Hematopoietic multipotent progenitor cell treated with erythropoietin and hydrocortisone succinate and interleukin-3 and kit ligand, for 8 days (in vitro differentiated cells): ENCODE measurements around the gene XRCC4.
"Not testable (repeated sequence)": the region's sequence is repeated elsewhere in the genome, so short reads cannot be mapped to it uniquely, and the experiment has no call there.

Experiments used
- DNase-seq: peaks from one replicate; pipeline ENCODE4 v3.0.0-alpha.2; 2015

XRCC4 gene

DNA sequence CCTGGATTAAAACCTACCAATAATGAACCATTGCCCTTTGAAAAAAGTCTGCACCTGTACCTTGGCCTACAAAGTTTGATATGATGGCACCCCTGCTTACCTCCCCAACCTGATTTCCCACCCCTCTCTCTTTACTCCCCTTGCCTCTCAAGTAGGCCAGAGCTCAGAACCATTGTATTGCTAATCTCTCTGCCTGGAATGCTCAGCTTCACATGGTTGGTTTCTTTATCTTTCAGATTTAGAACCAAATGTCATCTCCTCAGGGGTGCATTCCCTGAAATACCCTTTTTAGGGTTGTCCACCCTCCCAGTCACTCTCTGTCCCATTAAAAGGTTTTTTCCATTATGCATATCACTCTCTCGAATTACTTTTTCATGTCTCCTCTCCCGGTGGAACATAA, 277.6 kb downstream of the XRCC4 start:
- DNase-seq = no peak

DNA sequence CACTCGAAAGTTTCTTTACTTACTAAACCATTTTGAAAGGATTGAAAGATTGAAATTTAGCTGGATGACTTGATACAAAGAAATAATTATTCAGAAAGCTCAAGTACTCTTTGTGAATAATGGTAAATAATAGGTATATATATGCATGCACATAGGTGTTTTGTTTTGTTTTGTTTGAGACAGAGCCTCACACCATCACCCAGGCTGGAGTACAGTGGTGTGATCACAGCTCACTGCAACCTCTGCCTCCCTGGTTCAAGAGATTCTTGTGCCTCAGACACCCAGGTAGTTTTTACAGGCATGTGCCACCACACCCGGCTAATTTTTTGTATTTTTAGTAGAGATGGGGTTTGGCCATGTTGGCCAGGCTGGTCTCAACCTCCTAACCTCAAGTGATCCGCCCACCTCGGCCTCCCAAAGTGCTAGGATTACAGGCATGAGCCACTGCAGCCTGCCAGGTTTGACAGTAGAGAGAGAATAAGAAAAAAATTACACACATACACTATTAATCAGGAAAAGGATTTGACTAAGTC, 278.2 kb downstream of the XRCC4 start:
- not testable (repeated sequence) for DNase-seq

DNA sequence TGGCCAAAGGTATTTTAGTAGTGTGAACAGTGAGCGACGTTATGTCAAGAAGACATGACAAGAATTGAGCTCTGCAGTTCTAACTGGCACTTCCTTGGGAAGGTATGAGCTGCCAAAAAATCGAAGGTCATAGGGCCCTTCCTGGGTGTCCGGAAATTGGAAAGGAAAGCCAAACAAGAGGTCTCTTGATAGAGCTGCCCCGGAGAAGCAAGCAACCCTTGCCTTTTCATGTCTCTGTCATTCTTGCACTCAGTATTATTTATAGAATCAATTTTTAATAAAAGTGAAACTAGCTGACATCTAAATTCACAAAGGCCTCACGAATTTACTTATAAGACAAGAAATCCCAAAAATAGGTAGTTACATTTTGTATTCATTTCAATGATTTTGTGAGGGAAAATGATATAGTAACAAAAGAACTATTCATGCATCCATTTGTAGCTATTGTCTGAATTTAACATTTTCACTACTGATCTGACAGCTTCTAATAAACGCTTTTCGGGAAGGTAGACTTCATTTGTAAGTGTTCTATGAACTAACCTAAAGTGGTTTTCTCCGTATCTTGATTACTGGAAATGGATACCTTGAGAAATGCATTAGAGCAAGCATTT, 280.4 kb downstream of the XRCC4 start:
- DNase-seq = no peak

- no peak for DNase-seq
These were observed 283.2 kb downstream of the XRCC4 start for GRCh38 chr5:83360573-83360972.

GRCh38 chr5:83362526-83362925, 285.2 kb downstream of the XRCC4 start:
- no peak for DNase-seq

DNA sequence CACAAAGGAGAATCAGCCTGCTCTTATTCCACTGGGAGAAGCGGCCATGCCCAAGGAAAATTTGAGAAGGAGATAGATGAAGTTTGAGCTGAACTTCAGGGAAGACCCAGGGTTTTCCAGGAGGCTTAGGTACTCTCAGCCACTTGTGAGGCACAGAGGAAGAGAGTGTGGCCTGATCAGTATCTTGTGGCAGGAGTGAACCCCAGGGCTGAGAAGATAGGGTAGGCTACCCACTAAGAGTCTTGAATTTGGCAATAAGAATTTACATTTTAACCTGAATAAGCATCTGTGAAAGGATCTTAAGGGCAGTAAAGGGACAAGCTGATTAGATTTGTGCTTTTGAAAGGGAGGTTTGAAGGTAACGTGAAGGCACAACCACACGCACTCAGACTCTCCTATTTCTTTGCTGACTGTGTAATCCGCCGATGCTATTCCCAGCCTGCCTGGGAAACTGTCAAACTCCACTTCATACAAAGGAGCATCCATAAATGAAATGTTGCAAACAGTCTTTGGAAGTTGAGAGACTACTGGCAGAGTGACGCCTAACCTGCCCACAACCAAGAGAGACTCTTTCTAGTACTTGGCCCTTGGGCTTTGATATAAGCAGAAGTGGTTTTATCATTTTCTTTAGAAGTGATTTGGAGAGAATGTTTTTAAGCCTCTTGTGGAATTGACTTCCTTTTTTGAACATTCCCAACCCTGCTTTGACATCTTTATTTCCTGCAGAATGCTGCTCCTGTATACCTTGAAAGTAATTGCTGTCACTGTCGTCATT, 286.0 kb downstream of the XRCC4 start:
- no peak for DNase-seq

GRCh38 chr5:83363886-83364275, 286.5 kb downstream of the XRCC4 start:
- DNase-seq = no peak

DNA sequence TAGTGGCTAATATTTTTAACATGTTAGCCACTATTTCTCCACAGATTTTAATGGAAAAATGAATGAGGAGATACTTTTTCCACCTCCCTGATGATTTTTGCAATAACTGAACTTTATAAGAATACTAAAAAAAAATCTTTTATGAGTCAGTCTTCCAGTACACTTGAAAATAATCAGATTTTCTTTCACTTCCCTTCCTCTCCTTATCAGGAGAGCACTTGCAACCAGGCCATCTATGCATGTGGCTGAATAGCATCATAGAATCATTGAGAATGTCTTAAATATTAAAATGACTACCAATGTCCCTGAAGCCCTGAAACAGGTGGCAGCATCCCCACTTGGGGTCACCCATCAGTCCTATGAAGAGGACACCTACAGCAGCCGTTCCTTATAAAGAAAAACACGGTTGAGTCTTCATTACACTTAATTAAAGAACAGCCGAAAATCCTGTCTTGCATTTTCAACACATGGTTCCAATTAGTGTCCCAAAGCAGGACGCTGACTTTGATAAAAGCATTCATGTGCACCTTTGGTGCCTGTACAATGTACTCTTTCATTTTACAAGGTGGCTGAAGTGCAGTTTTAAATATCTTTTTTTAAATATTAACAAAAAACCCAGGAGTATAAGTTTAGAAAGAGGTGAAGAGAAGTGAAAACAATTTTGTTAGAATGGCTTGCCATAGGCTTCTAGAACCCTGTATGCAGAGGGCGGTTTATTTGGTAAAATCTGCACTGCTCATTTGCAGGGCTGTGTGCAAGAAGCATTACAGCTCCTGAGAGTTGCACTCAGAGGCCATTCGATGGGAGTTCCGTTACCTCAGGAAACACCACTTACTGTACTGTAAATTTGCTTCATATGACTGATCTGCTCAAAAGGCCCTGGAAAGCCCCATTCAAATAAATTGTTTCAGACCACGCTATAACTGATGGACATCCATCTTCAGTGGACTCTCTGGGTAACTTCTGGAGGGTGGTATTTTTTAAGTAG, 287.3 kb downstream of the XRCC4 start:
- DNase-seq = no peak

DNA sequence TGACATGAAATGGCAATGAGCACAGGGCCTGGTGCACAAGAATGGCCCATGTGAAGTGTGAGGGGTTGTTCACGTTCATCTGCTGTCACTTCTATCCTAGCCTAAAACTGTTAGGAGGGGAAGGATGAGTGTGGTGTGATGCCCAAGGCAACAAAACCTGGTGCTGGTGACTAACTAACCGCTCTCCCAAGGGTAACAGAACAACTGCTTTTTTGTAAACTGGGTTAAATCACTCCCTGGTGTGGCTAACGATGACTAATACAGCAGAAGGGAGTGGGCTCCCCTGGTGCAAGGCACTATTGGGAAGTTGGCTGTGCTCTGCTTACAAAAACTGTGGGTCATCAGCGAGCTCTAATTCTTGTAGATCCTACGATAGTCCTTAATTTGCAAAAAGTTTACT, 291.0 kb downstream of the XRCC4 start:
- DNase-seq = no peak

DNA sequence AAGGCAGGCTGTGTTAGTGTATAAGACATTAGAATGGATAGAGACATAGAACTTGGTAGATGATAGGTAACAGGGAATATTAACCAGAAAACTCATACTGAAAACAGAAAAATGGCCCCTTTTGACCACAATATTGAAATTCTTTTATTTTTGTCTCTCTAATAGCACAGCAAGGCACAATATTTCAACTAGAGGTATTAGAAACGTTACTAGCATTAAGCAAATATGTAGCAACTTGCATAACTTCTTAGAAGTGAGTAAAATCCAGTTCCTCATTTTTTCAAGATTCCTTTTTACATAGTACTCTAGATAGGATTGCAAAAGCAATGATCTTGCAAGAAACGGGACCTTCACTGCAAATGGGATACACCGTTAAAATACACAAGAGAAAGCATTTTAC, 291.5 kb downstream of the XRCC4 start:
- DNase-seq = no peak

DNA sequence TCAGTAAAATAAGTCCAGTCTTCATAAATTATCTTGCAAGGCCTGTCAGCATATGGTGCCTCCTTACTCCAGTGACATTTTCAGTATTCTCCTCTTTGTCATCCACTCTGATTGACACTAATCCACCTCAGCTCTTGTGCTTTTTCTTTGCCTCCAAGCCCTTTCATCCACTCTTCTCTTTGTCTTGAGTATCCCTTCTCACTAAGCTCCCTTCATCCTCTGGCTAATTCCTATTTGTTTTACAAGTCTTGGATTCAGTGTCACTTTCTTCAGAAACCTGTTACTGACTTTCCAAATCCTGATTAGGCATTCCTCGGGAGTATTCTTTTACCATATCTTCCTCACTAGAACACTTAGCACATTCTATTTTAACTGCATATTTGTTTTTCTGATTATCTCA, 293.6 kb downstream of the XRCC4 start:
- no peak for DNase-seq

DNA sequence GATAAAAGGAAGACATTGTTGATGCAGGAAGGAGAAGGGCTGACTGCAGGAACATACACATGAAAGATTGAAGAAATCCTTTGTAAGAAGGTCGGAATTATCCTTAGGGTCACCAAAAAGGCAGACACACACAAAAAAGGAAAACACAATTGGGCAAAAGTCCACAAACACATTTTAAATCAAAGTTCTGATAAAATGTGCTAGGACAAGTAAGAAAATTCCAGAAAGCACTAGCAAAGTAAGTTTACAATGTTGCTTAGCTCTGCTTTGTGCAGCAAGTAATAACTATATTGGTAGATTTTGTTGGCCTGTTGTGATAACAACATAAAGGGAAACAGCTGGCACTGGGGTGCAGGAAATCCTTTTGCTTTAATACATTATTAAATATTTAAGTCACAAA, 294.4 kb downstream of the XRCC4 start:
- DNase-seq = no peak

GRCh38 chr5:83374547-83374946, 297.2 kb downstream of the XRCC4 start:
- no peak for DNase-seq

DNA sequence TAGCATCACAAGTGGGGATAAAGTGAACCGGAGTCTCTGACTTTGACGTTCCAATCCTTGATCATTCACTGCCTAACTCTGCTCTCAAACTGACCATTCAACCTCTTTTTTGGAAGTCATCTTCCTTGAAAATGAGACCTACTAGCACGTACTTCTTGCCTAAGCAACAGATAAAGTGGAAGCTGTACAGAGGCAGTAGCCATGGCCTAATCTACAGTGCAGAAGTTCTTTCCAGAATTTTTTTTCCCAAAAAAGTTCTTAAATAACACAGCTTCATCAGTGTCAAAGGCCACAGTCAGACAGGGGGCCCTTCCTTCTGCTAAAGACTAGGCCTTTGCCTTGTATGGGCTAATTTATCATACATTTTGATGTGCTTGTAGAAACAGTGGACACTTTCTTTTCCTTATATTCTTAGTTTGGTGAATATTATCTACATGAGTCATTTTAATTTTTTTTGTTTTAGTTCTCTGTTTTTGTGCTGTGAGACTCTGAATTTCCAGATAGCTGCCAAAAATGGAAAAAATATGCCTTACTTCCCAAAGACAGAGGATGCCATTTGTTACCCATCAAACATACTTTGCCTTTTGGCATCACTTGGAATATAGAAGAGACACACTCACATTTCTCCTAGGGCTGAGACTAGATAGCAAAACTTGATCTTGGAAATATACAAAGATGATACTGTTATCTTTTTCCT, 297.9 kb downstream of the XRCC4 start:
- DNase-seq = no peak

DNA sequence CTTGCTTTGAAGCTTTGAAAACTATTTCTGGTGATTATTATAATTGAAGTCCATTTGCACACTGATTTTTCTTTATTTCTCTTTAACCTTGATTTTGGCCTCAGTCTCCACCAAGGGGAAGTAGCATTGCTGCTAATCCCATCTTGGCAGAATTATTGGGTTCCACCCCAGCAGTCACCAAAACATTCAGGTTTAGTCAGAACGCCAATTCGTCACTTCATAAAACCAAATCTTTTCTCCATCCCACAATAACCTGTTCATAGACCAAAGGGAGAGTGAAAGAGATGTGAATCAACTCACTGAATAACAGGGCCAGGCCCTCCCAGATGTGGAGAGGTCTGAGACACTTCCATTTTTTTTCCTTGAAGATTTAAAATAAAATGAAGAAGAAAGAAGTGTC, 299.1 kb downstream of the XRCC4 start:
- DNase-seq = no peak

DNA sequence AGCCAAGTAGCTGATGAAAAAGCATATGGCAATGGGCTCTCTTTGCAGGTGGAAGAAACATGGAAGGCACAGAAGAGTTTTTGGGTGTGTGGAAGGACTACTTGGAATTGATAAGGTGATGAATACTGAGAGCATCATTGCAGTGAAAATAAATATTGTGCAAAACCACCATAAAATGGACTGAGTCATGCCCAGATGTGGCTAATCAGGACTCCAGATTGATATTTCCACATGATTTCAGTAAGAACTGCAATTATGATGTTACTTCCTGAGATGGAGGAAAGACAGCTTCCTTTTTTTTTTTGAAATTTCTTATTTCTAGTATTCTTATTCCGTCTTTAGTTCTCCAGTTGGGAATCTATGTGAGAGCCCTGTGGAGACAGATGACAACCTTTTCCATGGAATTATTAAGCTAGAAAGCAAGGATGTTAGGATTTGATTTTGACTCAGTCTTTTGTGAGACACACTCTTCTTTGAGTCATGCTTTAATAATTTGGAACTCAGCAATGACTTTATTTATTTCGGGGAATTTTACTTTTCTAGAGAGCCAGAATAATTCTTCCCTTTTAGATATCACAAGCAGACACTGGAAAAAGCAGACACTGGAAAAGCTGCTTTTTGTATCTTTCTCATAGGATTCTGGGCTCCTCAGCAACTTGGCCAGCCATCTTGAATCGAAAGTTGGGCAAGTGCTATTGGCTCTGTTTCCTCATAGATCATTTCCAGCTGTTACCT, 300.0 kb downstream of the XRCC4 start:
- DNase-seq = no peak

GRCh38 chr5:83378624-83379289, 301.4 kb downstream of the XRCC4 start:
- no peak for DNase-seq

DNA sequence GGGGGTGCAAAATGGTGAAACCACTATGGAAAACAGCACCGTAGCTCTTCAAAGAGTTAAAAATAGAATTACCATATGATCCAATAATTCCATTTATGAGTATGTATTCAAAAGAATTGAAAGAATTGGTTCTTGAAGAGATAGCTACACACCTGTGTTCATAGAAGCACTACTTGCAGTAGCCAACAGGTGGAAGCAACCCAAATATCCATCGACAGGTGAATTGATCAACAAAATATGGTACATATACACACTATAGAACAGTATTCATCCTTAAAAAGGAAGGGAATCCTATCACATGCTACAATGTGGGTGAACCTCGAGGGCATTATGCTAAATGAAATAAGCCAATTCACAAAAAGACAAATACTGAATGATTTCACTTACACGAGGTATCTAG, 308.5 kb downstream of the XRCC4 start:
- DNase-seq = no peak

DNA sequence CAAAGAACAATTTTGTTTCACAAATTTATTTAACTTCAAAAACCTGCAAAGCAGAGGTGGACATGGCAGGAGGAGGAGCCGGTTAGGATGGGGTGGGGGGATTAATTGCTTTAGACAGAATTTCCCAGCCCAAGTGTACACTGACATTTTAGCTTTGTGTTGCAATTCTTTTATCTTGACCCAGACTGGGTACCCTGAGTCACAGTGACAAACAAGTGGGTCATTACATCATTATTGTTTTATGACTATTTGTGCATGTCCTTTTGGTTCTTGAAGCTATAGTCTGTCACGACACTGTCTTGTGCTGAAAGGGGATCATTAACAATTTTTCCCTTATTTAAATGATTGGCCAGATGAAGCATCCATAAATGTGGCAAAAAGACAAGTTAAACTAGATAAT, 309.7 kb downstream of the XRCC4 start:
- no peak for DNase-seq

- no peak for DNase-seq
These were observed 311.3 kb downstream of the XRCC4 start for GRCh38 chr5:83388608-83389007.

- DNase-seq = no peak
These were observed 315.6 kb downstream of the XRCC4 start for GRCh38 chr5:83392766-83393503.
